Ishikawa (cell line): ENCODE measurements around the gene ST14.

Experiments used
- CEBPB ChIP-seq: IDR thresholded peaks from 2 replicates; pipeline ENCODE4 v1.6.1; 2012
- CREB1 ChIP-seq: IDR thresholded peaks from 2 replicates; pipeline ENCODE4 v1.6.1; 2012; ENCODE audit warnings: low read depth
- EGR1 ChIP-seq: IDR thresholded peaks from 2 replicates; pipeline ENCODE4 v1.6.1; 2012
- EP300 ChIP-seq: IDR thresholded peaks from 2 replicates; pipeline ENCODE4 v1.6.1; 2012; ENCODE audit warnings: borderline replicate concordance
- FOXM1 ChIP-seq: IDR thresholded peaks from 2 replicates; pipeline ENCODE4 v1.6.1; 2012; ENCODE audit warnings: low read depth, borderline replicate concordance
- MAX ChIP-seq: IDR thresholded peaks from 2 replicates; pipeline ENCODE4 v1.6.1; 2012
- NFIC ChIP-seq: IDR thresholded peaks from 2 replicates; pipeline ENCODE4 v1.6.1; 2012
- RAD21 ChIP-seq: IDR thresholded peaks from 2 replicates; pipeline ENCODE4 v1.6.1; 2012; ENCODE audit warnings: low read depth
- REST ChIP-seq: IDR thresholded peaks from 2 replicates; pipeline ENCODE4 v1.6.1; 2012; ENCODE audit warnings: low read depth, mild to moderate bottlenecking
- TAF1 ChIP-seq: IDR thresholded peaks from 2 replicates; pipeline ENCODE4 v1.6.1; 2012; ENCODE audit warnings: low read depth, mild to moderate bottlenecking
- TCF12 ChIP-seq: IDR thresholded peaks from 2 replicates; pipeline ENCODE4 v1.6.1; 2012; ENCODE audit warnings: low read depth
- TEAD4 ChIP-seq: IDR thresholded peaks from 2 replicates; pipeline ENCODE4 v1.6.1; 2012
- USF1 ChIP-seq: IDR thresholded peaks from 2 replicates; pipeline ENCODE4 v1.6.1; 2012
- YY1 ChIP-seq: IDR thresholded peaks from 2 replicates; pipeline ENCODE4 v1.6.1; 2012; ENCODE audit warnings: low read depth
- ZBTB7A ChIP-seq: IDR thresholded peaks from 2 replicates; pipeline ENCODE4 v1.6.1; 2012; ENCODE audit warnings: low read depth

ST14 gene

GRCh38 chr11:130148796-130149326, 10.7 kb upstream of the ST14 start:
- TF ChIP-seq CEBPB (no peak), TAF1 (no peak)

- TF ChIP-seq CREB1, result no peak
Observed at GRCh38 chr11:130150790-130151189, 8.8 kb upstream of the ST14 start.

- TF ChIP-seq FOXM1 (no peak), CREB1 (no peak), EGR1 (no peak)
Observed at GRCh38 chr11:130151196-130151595, 8.4 kb upstream of the ST14 start.

- peak; percentile 47; the same call in 1 of the 2 replicates for TF ChIP-seq MAX
- 0 out of 2 replicates have a peak, but pooled peaks have one; percentile 42 for TF ChIP-seq ZBTB7A
- no peak for TF ChIP-seq TEAD4
- TF ChIP-seq YY1, result no peak
- no peak for TF ChIP-seq REST
- TF ChIP-seq USF1, result no peak
- no peak for TF ChIP-seq CREB1
- no peak for TF ChIP-seq CEBPB
- TF ChIP-seq EP300, result peak; percentile 52; the same call in 1 of the 2 replicates
- no peak for TF ChIP-seq RAD21
- TF ChIP-seq NFIC, result peak; percentile 33; the same call in 1 of the 2 replicates
- no peak for TF ChIP-seq TAF1
- peak; percentile 76 for TF ChIP-seq EGR1
- TF ChIP-seq FOXM1, result no peak
- TF ChIP-seq TCF12, result 0 out of 2 replicates have a peak, but pooled peaks have one; percentile 42
Observed at GRCh38 chr11:130156108-130157022, 3.2 kb upstream of the ST14 start.

- no peak for TF ChIP-seq USF1
- TF ChIP-seq REST, result no peak
- no peak for TF ChIP-seq TCF12
- TF ChIP-seq FOXM1, result no peak
- no peak for TF ChIP-seq TEAD4
- no peak for TF ChIP-seq EGR1
- no peak for TF ChIP-seq YY1
- no peak for TF ChIP-seq CREB1
- TF ChIP-seq ZBTB7A, result no peak
- TF ChIP-seq RAD21, result no peak
- TF ChIP-seq NFIC, result no peak
- no peak for TF ChIP-seq MAX
- no peak for TF ChIP-seq TAF1
- TF ChIP-seq CEBPB, result no peak
- no peak for TF ChIP-seq EP300
Observed at GRCh38 chr11:130157101-130157500, 2.5 kb upstream of the ST14 start.

GRCh38 chr11:130157840-130158239, 1.7 kb upstream of the ST14 start:
- TF ChIP-seq TAF1 (no peak), MAX (no peak), TEAD4 (no peak), USF1 (no peak), CEBPB (no peak), YY1 (no peak), ZBTB7A (no peak), REST (no peak), FOXM1 (no peak), EP300 (no peak), NFIC (no peak), RAD21 (no peak), CREB1 (no peak), EGR1 (no peak), TCF12 (no peak)
